Omental fat pad (tissue), 4 donors: Measurements from ENCODE around the gene NALCN. TPM values are rescaled to one million over a fixed set of nuclear protein-coding genes. Genes with fewer than 3 reads are reported as not detected.

Source experiments
- ATAC-seq: fragments of 150-250 bp; one replicate; pipeline ENCODE4 v1.9.1; 2016; ENCODE audit warnings: mild to moderate bottlenecking, moderate library complexity; ENCODE audit not compliant: low FRiP score
- DNase-seq: peaks from one replicate; pipeline ENCODE4 v3.0.0-alpha.2; 2019; ENCODE audit warnings: low spot score
- CTCF ChIP-seq, 3 donors: fragments of 450-650 bp; IDR thresholded peaks; one replicate each; pipeline ENCODE4 v1.5.1; 2016 to 2017; ENCODE audit warnings: antibody characterized with exemption in 3 of 3, mild to moderate bottlenecking in 3 of 3, moderate library complexity in 2 of 3
- total RNA-seq, 4 donors: library from RNA; depleted of rRNA; stranded (reverse); fragments of >200 nt; gene quantifications; one replicate each; pipeline ENCODE4 v1.1.0, GENCODE V29; 2016

Gene NALCN
- total RNA-seq, 4 donors from 2014 or later: 0.28 to 0.84 (median 0.38) TPM

DNA sequence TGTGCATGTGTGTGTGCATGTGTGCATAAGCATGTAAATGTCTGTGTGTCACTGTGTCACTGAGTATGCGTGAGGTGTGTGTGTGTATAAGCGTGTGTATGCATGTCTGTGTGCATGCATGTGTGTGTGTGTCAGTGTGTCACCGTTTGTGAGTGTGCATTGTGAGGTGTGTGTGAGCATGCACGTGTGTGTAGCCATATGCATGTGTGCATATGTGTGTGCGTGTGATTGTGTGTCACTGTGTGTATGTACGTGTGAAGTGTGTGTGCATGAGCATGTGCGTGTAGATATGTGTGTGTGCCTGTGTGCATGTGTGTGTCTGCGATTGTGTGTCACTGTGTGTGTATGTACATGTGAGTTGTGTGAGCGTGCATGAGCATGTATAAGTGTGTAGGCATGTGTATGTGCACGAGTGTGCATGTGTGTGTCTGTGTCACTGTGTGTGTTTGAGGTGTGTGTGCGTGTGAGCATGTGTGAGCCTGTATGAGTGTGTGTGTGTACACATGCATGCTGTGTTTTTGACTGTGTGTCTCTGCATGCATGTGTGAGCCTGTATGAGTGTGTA lies 144.5 kb downstream of the NALCN start:
- DNase-seq (no peak), ATAC-seq (no peak)
- TF ChIP-seq CTCF (IDR thresholded peaks at IDR 0.05): no peak

- TF ChIP-seq CTCF (IDR thresholded peaks at IDR 0.05): no peak
- DNase-seq: no peak
- no peak for ATAC-seq
These were observed 148.7 kb downstream of the NALCN start for GRCh38 chr13:101267656-101268055.

GRCh38 chr13:101265934-101266333 lies 150.4 kb downstream of the NALCN start:
- no peak for ATAC-seq
- no peak for TF ChIP-seq CTCF (IDR thresholded peaks at IDR 0.05)

DNA sequence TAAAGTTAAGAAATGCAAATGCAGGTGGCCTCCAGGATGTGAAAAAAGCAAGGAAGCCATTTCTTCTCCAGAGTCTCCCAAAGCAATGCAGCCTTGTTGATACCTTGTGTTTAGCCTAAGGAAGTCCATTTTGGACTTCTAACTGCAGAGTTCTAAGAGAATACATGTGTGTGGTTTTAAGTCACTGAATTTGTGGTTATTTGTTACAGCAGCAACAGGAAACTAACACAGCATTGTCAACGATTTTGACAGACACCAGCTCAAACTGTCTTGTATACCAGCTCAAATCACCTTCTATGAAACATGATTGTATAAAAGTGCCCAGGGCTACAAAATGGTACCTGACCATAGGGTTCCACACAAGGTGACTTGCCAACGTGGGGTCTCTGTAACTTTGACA lies 151.4 kb downstream of the NALCN start:
- no peak for DNase-seq
- ATAC-seq: no peak
- no peak for TF ChIP-seq CTCF (IDR thresholded peaks at IDR 0.05)

More at GRCh38 chr13:101265934-101266333, 150.4 kb downstream of the NALCN start:
- no peak for DNase-seq

GRCh38 chr13:101262306-101262705 lies 154.0 kb downstream of the NALCN start:
- TF ChIP-seq CTCF (IDR thresholded peaks at IDR 0.05): no peak
- ATAC-seq (no peak), DNase-seq (no peak)

DNA sequence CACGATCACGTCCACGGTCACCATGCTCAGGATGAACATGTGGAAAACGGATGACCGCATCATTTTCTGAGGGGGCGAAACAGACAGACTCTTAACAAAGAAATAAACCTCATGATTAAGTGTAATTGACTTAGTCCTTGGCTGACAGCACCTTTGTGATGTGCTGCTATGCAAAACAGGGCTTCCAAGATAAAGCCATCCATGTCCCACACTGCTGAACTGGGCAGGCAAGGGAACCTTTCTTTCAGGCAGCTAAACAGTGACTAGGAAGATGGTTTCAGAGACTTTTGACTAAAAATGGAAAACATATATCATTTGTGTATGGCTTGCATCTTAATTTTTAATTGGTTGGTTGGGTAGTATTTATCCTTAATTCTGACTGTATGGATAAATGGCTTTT lies 157.8 kb downstream of the NALCN start:
- no peak for TF ChIP-seq CTCF (IDR thresholded peaks at IDR 0.05)
- DNase-seq: no peak
- no peak for ATAC-seq

GRCh38 chr13:101258071-101258470 lies 158.2 kb downstream of the NALCN start:
- no peak for ATAC-seq
- TF ChIP-seq CTCF (IDR thresholded peaks at IDR 0.05): no peak
- DNase-seq: no peak
